DND-41 (cell line): ENCODE measurements around the gene GSC.
"Not testable (repeated sequence)": the region's sequence is repeated elsewhere in the genome, so short reads cannot be mapped to it uniquely, and the experiment has no call there.

ENCODE experiments used
- ATAC-seq: fragments of 200-7000 bp; cut with Tn5 transposase; 3 replicates; pipeline ENCODE4 v1.9.1; 2021; ENCODE audit warnings: low read depth; ENCODE audit not compliant: insufficient read depth
- DNase-seq: peaks from one replicate; pipeline ENCODE4 v3.0.0-alpha.2; 2020
- H2AFZ ChIP-seq: 2 replicates; pipeline ENCODE4 v1.6.0; 2012; ENCODE audit warnings: low read depth, low read length
- H3K27ac ChIP-seq: 2 replicates; pipeline ENCODE4 v1.5.1; 2012; ENCODE audit warnings: low read length, inconsistent platforms
- H3K27me3 ChIP-seq: fragments of 200-600 bp; sonication (generic); 2 replicates; pipeline ENCODE4 v1.6.0; 2012; ENCODE audit warnings: low read length, mild to moderate bottlenecking, inconsistent platforms; ENCODE audit not compliant: insufficient read depth, poor library complexity
- H3K36me3 ChIP-seq: 2 replicates; pipeline ENCODE4 v1.5.1; 2012; ENCODE audit warnings: low read length, inconsistent platforms; ENCODE audit not compliant: insufficient read depth
- H3K4me1 ChIP-seq: 2 replicates; pipeline ENCODE4 v1.5.1; 2012; ENCODE audit warnings: mild to moderate bottlenecking, low read length; ENCODE audit not compliant: insufficient read depth
- H3K4me2 ChIP-seq: 2 replicates; pipeline ENCODE4 v1.6.0; 2012; ENCODE audit warnings: mild to moderate bottlenecking, moderate library complexity, low read length, inconsistent platforms; ENCODE audit not compliant: insufficient read depth
- H3K4me3 ChIP-seq, 2 experiments: fragments of 200-600 bp in 1 of 2; shearing (Covaris generic) in 1 of 2; 2 replicates each; pipeline ENCODE4 v1.5.1; 2012 to 2016; ENCODE audit warnings: inconsistent platforms in 2 of 2, low read length in 2 of 2, mild to moderate bottlenecking in 2 of 2, low read depth in 1 of 2, moderate library complexity in 1 of 2
- H3K79me2 ChIP-seq: 2 replicates; pipeline ENCODE4 v1.6.0; 2012; ENCODE audit warnings: low read length, inconsistent platforms; ENCODE audit not compliant: insufficient read depth
- H3K9ac ChIP-seq: 2 replicates; pipeline ENCODE4 v1.6.0; 2012; ENCODE audit warnings: low read depth, mild to moderate bottlenecking, inconsistent platforms, low read length, moderate library complexity
- H3K9me3 ChIP-seq: 2 replicates; pipeline ENCODE4 v1.5.1; 2012; ENCODE audit warnings: low read length, moderate library complexity, mild to moderate bottlenecking, inconsistent platforms; ENCODE audit not compliant: insufficient read depth, severe bottlenecking
- H4K20me1 ChIP-seq: 2 replicates; pipeline ENCODE4 v1.6.0; 2012; ENCODE audit warnings: low read length; ENCODE audit not compliant: insufficient read depth
- CTCF ChIP-seq: IDR thresholded peaks from 2 replicates; pipeline ENCODE4 v1.5.1; 2012; ENCODE audit warnings: borderline replicate concordance, low read length, moderate library complexity, mild to moderate bottlenecking; ENCODE audit not compliant: poor library complexity, severe bottlenecking; ENCODE audit errors: extremely low read depth
- EZH2 ChIP-seq: IDR thresholded peaks from 3 replicates; pipeline ENCODE4 v1.6.1; 2012; ENCODE audit warnings: borderline replicate concordance, low read depth, mild to moderate bottlenecking, moderate library complexity, low read length, inconsistent platforms; ENCODE audit not compliant: severe bottlenecking

GSC gene

GRCh38 chr14:94750371-94750770, 19.5 kb downstream of the GSC start:
- Histone ChIP-seq H4K20me1 (no peaks in the 10 kb centered on the region), H3K27me3 (no peaks in the 10 kb centered on the region), H3K27ac (no peak overlapping the region)

DNA sequence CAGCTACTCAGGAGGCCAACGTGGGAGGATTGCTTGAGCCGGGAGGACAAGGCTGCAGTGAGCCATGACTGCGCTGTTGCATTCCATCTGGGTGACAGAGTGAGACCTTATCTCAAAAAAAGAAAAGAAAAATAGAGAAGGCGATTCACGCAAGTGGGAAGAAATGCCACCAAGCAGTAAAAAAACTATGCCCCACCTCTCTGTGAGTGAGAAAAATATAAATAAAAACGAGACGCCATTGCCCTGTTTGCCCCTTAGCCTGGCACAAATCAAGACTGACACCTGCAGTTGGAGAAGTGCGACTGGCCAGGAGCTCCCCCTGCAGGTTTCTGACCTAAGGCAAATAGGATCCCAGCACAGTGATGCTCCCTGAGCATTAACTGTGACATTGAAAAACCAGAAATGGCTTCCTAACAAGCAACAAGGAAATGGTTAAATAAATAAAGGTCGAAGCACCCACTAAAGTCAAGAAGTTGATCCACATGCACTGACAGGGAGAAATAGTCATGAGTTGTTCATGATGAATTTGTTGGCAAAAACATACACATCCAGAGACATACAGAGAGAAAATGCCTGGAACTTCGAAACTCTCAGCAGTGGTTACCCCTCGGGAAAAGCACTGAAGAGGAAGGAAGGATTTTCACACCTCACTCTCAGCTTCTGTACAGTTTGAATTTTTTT, 21.1 kb downstream of the GSC start:
- Histone ChIP-seq H3K79me2 (no peaks in the 10 kb centered on the region), H3K4me1 (no peaks in the 10 kb centered on the region), H3K27ac (no peak overlapping the region), H3K4me3 (no peak overlapping the region), H3K27me3 (no peaks in the 10 kb centered on the region), H3K9ac (no peak overlapping the region), H2AFZ (no peak overlapping the region), H3K9me3 (no peaks in the 10 kb centered on the region), H3K4me2 (no peak overlapping the region), H4K20me1 (no peaks in the 10 kb centered on the region), H3K36me3 (no peaks in the 10 kb centered on the region)
- DNase-seq (peak; percentile 48), ATAC-seq (peak; percentile 86)
- TF ChIP-seq EZH2 (no peak), CTCF (peak; percentile 60)

More at GRCh38 chr14:94750371-94750770, 19.5 kb downstream of the GSC start:
- H3K4me3 ChIP-seq, result no peak overlapping the region
- no peaks in the 10 kb centered on the region for H3K79me2 ChIP-seq
- DNase-seq (no peak), ATAC-seq (no peak)
- no peak overlapping the region for H3K4me2 ChIP-seq
- no peak overlapping the region for H3K9ac ChIP-seq
- no peak overlapping the region for H2AFZ ChIP-seq
- H3K9me3 ChIP-seq, result no peaks in the 10 kb centered on the region
- TF ChIP-seq EZH2 (no peak), CTCF (no peak)
- H3K4me1 ChIP-seq, result no peaks in the 10 kb centered on the region
- H3K36me3 ChIP-seq, result no peaks in the 10 kb centered on the region

- no peak overlapping the region for H3K4me2 ChIP-seq
- DNase-seq (no peak), ATAC-seq (no peak)
- H3K9me3 ChIP-seq, result no peaks in the 10 kb centered on the region
- H3K27me3 ChIP-seq, result no peaks in the 10 kb centered on the region
- no peak for TF ChIP-seq EZH2
- TF ChIP-seq CTCF, result no peak
- no peak overlapping the region for H3K27ac ChIP-seq
- H3K9ac ChIP-seq, result no peak overlapping the region
- H3K79me2 ChIP-seq, result no peaks in the 10 kb centered on the region
- H4K20me1 ChIP-seq, result no peaks in the 10 kb centered on the region
- no peaks in the 10 kb centered on the region for H3K36me3 ChIP-seq
- H3K4me1 ChIP-seq, result peaks cover 5% of the 10 kb centered on the region
- no peak overlapping the region for H2AFZ ChIP-seq
- H3K4me3 ChIP-seq, result no peak overlapping the region
These were observed 22.2 kb downstream of the GSC start for GRCh38 chr14:94747739-94748138.

DNA sequence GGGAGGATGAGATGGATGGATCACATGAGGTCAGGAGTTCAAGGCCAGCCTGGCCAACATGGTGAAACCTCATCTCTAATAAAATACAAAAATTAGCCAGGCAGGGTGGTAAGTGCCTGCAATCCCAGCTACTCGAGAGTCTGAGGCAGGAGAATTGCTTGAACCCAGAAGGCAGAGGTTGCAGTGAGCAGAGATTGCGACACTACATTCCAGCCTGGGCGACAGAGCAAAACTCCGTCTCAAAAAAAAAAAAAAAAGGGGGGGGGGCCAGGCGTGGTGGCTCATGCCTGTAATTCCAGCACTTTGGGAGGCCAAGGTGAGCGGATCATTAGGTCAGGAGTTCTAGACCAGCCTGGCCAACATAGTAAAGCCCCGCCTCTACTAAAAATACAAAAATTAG, 22.8 kb downstream of the GSC start:
- not testable (repeated sequence) for DNase-seq, H3K9me3 ChIP-seq, H3K27me3 ChIP-seq, H4K20me1 ChIP-seq, H3K9ac ChIP-seq, H2AFZ ChIP-seq, H3K36me3 ChIP-seq, H3K27ac ChIP-seq, H3K4me2 ChIP-seq, ATAC-seq, H3K79me2 ChIP-seq, H3K4me3 ChIP-seq, H3K4me1 ChIP-seq
